NCI-H69 (cell line): ENCODE data around the gene RBAK.
"Not testable (repeated sequence)": the region's sequence is repeated elsewhere in the genome, so short reads cannot be mapped to it uniquely, and the experiment has no call there.

Source experiments
- DNase-seq: peaks from one replicate; lab custom pipeline; 2025; lab: John Stamatoyannopoulos, UW

RBAK gene

DNA sequence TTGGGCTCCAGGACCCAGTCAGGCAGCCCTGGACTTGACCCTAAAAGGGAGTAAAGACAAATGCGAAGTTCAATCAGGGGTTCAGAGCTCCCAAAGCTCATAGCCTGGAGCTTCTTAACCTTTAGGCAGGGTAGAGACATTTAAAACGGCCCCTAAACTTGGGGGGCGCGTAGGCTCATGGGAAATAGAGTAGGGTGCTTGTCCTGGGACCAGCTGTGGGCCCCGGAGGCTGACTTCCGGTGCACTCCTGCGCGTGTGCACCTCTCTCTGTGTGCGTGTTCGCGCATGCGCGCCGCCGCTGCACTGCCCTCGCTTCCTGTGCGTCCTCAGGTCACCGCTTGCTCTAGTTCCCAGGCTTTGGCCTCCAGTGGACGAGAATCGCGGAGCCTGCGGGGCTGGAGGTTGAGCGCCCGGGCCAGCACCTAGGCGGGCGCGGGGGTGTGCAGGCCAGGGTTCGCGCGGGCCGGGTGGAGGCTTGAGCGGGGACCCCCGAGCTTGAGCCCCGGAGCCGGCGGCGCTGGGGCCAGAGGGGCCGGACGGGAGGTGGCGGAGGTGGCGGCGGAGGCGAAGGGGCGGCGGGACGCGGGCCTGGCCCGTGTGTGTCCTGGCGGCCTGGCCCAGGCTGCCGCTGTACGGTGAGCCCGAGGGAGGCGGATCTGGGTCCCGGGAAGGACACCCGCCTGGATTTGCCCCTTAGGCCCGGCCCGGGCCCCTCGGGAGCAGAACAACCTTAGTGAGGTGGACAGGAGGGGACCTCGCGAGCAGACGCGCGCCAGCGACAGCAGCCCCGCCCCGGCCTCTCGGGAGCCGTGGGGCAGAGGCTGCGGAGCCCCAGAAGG is at the start of gene RBAK:
RBAK (plus strand) TSS at position 303 of the 839 bp plus-strand sequence. CDS start 2,217 bp downstream, outside the sequence.
- peak; percentile 96 for DNase-seq

GRCh38 chr7:4996696-4997222 is 48.9 kb upstream of the RBAK start:
- DNase-seq = no peak

DNA sequence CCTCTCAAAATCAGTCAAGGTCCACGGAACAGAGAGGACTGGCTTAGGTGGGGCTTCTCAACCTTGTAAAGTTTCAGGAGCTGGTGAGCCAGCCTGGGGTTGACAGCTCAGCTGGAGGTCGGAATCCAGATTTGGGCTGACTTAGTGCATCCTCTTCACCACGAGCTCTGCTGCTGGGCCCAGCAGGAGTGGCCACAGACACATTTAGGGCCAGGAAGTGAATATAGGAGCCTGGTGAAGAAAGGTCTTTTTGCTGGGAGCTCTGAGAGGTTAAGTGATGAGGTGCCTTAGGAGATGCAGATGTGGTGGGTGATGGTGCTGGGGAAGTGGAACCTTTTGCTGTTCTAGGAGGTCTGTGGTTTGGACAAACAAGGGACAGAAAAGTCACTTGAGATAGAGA is 47.4 kb upstream of the RBAK start:
- DNase-seq = no peak

GRCh38 chr7:4998910-4999309 is 46.8 kb upstream of the RBAK start:
- no peak for DNase-seq

- no peak for DNase-seq
These were observed 46.2 kb upstream of the RBAK start for GRCh38 chr7:4999369-4999950.

- DNase-seq = no peak
These were observed 44.7 kb upstream of the RBAK start for GRCh38 chr7:5001003-5001402.

GRCh38 chr7:5001911-5002310 is 43.7 kb upstream of the RBAK start:
- DNase-seq = no peak

DNA sequence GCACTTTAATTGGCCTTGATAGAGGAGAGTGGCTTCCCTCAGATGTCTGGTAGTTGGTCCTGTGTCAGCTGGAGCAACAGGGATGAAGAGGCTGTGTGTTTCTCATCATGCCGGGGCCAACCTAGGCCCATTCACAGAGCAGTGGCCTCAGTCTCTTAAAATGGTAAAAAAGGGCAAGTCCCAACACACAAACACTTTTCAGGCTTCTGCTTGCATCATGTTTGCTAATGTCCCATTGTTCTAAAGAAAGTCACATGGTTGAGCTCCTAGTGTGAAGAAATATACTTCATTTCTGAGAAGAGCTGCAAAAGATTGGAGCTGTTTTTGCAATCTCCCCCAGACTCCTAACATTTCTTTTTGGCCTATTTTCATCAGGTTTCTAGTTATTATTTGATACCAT is 40.6 kb upstream of the RBAK start:
- DNase-seq = no peak

DNA sequence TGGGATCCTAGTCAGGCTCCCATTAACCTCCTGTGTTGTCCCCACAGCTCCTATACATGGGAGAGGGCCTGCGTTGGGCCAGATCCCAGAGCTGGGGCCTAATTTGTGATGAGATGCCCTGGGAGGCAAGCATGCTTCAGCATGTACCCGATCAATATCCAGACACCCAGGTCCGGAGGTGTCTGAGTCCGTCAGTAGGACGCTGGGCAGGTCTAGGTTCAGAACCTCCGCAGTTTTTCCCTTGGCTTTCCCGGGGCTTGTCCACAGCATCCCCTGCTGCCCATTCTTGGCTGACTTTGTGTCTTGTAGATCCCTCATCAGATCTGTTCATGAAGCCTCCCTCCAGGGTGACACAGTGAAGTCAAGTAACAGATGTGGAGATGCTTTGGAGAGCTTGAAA is 32.7 kb upstream of the RBAK start:
- DNase-seq = no peak

DNA sequence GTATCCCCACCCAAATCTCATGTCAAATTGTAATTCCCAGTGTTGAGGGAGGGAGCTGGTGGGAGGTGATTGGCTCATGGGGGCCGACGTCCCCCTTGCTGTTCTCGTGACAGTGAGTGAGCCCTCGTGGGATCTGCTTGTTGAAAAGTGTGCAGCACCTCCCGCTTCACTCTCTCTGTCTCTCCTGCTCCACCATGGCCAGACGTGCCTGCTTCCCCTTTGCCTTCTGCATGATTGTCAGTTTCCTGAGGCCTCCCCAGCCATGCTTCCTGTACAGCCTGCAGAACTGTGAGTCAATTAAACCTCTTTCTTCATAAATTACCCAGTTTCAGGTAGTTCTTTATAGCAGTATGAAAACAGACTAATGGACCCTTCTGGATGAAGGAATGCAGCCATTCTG is 29.7 kb upstream of the RBAK start:
- DNase-seq = not testable (repeated sequence)

DNA sequence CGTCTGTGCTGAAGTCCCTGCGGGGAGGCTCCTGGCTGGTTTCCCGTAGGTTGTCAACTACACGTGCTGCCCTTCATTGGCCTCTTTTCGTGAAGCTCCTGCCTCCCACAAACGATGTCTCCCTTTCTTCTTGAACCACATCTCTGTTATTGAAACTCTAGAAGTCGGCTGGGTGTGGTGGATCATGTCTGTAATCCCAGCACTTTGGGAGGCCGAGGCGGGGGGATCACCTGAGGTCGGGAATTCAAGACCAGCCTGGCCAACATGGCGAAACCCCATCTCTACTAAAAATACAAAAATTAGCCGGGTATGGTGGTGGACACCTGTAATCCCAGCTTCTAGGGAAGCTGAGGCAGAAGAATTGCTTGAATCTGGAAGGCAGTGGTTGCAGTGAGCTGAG is 28.0 kb upstream of the RBAK start:
- DNase-seq = not testable (repeated sequence)

- no peak for DNase-seq
These were observed 25.6 kb upstream of the RBAK start for GRCh38 chr7:5020098-5020497.

DNA sequence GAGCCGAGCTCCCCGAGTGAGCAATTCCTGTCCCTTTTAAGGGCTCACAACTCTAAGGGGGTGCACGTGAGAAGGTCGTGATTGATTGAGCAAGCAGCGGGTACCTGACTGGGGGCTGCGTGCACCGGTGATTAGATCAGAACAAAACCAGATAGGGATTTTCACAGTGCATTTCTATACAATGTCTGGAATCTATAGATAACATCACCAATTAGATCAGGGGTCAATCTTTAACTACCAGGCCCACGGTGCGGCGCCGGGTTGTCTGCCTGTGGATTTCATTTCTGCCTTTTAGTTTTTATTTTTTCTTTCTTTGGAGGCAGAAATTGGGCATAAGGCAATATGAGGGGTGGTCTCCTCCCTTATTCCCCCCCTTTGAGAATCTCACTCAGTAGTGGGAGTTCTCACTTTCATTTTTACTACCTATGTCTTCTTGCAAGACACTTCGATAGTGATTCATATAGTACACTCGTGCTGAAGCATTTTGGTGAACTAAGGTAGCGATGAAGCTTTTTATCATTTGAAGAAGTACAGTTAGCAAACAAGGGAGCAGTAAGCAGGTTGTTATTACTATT is 24.6 kb upstream of the RBAK start:
- DNase-seq = not testable (repeated sequence)

DNA sequence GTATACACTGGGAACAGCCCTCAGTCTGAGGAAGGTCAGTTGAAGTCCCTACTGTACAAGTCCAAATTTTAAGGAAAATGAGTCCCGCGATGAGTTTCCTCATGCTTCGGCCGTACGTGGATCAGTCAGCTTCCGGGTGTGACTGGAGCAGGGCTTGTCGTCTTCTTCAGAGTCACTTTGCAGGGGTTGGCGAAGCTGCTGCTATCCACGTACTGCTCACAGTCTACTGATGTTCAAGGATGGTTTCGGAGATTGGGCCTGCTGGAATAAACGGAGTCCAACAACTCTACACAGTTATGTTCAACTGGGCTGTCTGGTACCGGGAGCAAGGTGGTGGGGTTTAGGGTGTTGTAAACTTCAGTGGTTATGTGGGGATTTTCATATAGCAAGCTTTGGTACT is 22.0 kb upstream of the RBAK start:
- DNase-seq = not testable (repeated sequence)

DNA sequence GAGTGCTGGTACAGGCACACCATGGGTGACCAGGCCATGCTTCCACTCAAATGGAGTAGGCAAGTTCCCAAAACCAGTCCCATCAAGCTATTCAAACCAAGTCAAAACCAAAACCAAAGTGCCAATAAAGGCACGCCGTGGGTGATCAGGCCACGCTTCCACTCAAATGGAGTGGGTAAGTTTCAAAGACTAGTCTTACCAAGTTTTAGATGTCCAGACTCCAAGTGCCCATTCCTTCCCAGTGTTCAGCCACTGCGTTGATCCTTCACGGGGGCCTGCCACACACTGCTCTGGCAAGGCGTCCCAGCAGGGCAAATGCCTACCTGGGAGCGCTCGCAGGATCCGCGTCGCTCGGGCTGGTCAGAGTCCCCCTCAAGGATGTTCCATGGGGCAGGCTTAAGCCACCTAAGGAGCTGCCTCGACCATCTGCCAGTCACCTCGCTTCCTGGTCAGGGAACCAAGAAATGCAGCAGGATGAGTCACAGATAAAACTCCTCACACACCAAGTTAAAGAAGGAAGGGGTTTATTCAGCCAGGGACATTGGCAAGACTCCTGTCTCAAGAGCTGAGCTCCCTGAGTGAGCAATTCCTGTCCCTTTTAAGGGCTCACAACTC is 17.8 kb upstream of the RBAK start:
- DNase-seq = not testable (repeated sequence)

GRCh38 chr7:5033186-5033585 is 12.5 kb upstream of the RBAK start:
- not testable (repeated sequence) for DNase-seq

- DNase-seq = no peak
These were observed 10.4 kb upstream of the RBAK start for GRCh38 chr7:5035276-5035675.

GRCh38 chr7:5036446-5036845 is 9.2 kb upstream of the RBAK start:
- DNase-seq = no peak

GRCh38 chr7:5041047-5041446 is 4.6 kb upstream of the RBAK start:
- no peak for DNase-seq

GRCh38 chr7:5043661-5044060 is 2.0 kb upstream of the RBAK start:
- DNase-seq = no peak

- peak; percentile 33 for DNase-seq
These were observed 705 bp downstream of the RBAK start for GRCh38 chr7:5046397-5046732.

DNA sequence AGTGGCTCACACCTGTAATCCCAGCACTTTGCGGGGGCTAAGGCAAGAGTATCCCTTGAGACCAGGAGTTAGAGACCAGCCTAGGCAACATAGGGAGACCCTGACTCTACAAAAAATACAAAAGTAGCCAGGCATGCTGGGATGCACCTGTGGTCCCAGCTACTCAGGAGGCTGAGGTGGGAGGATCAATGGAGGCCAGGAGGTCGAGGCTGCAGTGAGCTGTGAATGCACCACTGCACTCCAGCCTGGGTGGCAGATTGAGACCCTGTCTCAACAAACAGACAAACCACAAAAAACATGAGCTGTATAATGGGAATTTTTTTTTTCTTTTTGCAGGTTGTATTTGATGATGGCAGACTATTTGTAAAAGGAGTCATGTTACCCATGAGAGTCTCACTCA is 1.5 kb downstream of the RBAK start:
- not testable (repeated sequence) for DNase-seq

DNA sequence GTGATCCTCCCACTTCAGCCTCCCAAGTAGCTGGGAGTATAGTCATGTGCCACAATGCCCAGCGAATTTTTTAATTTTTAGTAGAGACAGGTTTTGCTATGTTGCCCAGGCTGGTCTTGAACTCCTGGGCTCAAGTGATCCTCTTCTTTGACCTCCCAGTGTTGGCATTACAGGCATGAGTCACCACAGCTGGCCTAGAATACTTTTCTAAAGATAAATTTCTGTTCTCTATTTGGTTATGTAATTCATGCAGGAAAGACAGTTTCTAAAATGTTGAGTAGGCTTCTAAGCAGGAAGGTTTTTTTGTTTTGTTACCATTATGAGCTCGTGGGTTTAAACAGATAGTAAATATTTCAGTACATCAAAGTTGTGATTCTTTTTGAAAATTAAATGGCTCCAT is 5.0 kb downstream of the RBAK start:
- DNase-seq = no peak
